Measurements from ENCODE around the gene MYO18A.
A peak's percentile ranks its signal among the peaks of the same experiment; 100 is the strongest.

The MYO18A gene

DNA sequence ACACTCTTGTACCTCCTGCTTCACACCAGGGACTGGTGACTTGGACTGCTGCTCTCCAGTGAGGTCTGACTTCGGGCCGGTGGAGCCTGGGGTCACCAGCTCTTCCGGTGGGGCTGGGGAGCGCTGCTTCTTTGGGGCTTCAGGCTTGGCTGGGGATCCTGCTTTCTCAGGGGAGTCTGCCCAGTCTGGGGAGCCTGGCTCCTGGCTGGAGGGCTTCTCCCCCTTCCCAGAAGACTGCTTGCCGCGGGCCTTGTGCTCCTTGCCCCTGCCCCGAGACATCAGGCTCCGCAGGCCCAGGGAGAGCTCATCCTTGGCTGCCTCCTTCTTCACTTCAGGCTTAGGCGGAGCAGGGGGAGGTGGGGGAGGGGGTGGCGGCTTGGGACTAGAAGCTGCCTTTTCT is 52.4 kb downstream of the MYO18A start:
- DNase-seq (ENCODE audit: low spot score): no peak

DNA sequence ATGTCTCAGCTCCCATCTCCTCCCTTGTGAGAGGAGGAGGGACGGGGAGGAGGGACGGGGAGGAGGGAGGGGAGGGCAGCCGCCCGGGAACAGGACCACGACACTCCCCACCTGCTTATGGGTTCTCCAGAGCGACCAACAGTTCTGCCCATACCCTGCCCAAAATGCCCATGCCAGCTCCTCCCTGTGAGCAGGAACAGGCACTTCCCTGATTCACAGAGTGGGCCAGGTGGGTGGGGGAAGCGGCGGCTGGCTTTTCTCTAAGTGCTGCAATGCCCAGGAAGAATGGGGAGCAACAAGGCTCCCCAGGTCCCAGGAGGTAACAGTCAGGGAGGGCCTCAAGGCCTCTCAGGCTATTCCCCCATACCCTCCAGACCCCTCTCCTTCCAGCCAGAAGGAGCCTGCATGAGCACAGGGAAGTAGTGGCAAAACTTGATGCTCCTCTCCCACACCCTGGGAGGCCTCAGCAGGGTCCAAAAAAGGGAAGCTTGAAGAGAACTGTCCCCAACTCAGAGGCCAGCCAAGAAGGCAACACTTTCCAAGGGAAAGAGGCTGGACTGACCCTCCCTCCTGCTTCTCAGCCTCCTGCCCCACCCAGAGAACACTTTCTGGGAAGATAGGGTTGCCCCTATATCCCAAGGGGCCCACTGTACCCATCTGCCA is 53.8 kb downstream of the MYO18A start:
- no peak for DNase-seq (ENCODE audit: low spot score)

DNA sequence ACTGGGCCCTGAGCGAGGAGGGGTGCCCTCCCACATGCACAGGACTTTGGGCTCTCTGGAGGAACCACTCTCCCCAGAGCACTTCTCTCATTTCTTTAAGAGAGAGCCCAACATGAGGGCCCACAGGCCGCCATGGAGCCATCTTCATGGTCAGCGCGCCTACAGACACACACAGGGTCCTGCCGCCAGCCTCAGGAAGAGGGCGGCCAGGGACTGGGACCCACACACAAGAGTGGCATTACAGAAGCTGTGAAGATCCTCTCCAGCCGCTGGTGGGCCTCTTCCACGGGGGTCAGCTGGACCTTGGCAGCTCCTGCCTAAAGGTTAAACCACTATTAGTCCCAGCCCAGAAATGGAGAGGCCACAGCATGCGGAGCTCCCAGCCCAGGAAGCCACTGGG is 54.5 kb downstream of the MYO18A start:
- DNase-seq (ENCODE audit: low spot score): no peak

DNA sequence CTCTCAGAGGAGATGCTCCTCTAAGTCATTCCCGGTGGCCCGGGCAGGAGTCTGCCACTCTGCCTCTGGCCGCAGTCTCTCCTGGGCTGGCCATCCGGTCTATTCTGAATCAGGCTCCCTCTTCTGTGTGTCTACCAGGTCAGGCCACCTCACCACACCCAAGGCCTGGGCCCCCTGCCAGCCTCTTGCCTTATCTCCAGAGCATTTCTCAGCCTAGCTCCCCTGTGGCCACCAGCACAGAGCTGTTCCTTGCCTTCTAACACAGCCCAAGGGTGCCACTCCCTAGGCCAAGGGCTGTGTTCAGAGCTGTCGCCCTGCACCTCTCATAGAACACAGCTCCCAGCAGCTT is 55.3 kb downstream of the MYO18A start:
- no peak for DNase-seq (ENCODE audit: low spot score)

DNA sequence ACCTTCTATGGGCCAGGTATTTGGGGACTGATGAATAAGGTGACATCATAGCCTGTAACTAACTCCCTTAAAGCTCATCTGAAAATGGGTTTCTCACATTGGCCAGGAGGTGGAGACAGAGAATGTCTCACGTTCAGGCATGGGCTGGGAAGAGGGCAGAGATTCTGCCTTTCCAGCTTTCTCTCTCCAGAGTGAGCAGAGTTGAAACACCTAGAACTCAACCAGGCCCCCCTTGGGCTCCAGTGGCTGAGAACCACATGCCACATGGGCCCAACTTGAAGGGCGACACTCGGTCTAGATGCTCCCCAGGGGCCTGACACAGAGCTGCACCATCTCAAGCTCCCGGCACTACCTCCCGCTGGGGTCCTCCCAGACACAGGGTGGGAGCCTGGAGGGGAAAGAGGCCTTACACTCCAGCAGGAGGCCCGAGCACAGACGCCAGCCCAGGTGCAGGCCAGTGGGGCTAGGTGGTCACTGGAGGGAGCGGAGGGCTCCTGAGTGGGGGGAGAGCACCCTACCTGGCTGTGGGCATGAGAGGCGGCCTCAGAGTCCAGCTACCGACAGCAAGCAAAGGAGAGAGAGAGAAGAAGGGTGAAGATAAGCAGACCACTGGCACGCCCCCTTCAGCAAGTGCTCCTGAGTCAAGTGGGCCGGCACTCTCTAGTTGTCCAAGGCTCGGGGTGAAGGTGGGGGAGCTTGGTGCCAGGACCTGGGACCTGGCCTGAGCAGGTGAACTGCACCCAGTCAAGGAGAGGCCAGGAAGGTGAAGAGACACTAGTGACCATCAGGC is 55.9 kb downstream of the MYO18A start:
- DNase-seq (ENCODE audit: low spot score): peak; percentile 84

DNA sequence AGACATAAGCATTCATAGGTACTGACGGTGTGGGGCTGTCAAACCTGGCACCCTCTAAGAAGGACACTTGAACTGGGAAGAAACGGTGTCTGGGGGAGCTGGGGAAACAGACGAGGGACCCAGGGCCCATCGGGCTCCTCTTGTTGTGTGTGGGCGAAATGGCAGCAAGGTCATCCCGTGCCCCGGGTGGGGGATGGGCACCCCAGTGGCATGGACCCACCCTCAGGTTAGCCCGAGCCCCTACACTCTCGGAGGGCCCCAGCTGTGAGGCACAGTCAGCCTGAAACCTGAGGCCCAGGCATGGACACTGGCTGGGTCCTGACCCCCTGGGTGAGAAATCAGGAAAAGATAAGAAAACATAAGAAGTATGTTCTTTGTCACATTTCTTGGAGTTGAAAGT is 57.1 kb downstream of the MYO18A start:
- DNase-seq (ENCODE audit: low spot score): no peak

DNA sequence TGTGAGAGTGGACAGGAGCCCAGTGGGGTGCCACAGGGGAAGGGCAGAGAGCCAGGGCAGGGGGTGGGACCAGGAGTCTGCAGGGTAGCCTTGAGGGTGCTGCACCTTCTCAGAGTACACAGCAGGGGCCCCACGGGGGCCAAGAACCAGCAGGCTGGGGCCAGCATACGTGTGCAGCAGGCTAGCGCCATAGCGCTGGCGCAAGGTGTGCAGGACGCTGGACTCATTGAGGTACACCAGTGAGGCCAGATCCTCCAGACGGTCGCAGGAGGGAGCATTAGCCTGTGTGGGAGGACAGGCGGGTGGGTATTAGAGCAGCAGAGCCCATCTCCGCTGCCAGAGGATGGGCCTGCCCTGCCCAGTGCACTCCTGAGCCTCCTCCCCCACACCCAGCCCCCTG is 58.8 kb downstream of the MYO18A start:
- DNase-seq (ENCODE audit: low spot score): no peak

DNA sequence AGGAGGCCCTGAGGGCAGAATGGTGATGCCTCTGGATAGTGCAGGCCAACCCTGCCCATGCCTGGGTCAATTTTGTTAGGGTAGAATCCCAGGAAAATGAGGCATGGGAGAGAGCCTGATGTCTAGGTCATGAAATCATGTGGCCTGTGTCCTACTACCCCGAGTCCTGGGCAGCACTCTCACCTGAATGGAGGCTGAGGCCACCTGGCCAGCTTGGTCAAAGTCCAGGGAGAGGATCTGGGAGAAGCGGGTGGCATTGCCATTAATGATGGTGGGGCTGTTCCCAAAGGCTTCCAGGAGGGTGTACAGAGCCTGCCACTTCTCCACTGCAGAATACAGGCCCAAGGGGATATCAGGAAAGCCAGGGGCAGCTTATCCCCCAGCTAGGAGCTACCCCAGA is 59.8 kb downstream of the MYO18A start:
- no peak for DNase-seq (ENCODE audit: low spot score)

DNA sequence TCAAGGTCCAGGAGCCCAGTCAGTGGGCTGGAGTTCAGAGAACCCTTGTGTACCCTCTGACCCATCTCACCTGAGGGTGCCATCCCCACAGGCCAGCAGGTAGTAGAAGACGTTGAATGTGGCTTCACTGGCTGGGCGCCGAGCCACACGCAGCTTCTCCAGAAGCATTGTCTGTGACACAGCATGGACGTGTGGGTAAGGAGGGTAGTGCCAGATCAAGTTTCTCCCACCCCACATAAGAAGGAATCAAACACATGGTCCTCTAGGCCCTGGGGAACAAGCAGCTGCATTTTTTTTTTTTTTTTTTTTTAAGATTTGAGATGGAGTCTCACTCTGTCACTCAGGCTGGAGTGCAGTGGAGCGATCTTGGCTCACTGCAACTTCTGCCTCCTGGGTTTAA is 60.9 kb downstream of the MYO18A start:
- DNase-seq (ENCODE audit: low spot score): no peak

DNA sequence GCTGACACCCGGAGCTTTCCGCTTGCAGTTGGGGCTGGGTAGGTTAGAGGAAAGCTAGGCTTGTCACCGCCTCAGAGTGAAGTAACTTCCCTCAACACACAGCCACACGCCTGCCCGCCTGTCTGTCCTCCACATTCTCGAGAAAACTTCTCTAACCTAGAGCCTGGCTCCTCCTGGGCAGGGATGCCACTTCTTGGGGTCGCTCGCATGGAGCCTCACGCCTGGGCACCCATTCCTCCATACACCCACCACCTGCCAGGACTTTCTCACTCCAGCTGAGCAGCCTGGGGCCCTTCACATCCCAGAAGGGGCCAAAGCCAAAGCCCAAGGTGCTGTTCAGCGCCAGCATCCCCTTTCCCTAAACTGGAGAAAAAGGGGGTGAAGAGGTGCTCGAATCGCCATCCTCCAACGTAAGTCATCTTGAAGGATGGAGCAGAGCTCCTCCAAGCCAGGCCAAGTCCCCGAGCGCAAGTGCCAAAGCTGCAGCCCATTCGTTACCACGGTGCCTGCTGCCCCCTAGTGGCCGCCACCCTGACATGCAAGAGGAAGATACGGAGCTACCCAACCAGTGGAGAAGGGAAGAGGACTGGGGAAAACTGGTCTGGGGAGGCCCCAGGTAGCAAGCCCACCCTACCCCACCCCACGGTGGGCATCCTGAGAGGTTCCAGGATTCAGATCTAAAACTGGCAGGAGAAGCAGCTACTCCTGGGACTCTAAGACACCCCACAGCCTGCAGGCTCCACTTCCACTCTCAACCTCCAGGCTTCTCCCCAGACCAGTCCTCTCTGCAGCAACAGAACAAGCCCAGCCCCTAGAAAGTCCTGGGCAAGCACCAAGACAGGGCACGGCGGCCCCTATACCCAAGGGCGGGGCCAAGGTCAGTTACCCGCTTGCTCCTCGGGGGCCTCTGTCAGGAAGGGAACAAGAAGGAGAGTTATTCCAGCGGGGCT is 63.1 kb downstream of the MYO18A start:
- peak; percentile 58 for DNase-seq (ENCODE audit: low spot score)

DNA sequence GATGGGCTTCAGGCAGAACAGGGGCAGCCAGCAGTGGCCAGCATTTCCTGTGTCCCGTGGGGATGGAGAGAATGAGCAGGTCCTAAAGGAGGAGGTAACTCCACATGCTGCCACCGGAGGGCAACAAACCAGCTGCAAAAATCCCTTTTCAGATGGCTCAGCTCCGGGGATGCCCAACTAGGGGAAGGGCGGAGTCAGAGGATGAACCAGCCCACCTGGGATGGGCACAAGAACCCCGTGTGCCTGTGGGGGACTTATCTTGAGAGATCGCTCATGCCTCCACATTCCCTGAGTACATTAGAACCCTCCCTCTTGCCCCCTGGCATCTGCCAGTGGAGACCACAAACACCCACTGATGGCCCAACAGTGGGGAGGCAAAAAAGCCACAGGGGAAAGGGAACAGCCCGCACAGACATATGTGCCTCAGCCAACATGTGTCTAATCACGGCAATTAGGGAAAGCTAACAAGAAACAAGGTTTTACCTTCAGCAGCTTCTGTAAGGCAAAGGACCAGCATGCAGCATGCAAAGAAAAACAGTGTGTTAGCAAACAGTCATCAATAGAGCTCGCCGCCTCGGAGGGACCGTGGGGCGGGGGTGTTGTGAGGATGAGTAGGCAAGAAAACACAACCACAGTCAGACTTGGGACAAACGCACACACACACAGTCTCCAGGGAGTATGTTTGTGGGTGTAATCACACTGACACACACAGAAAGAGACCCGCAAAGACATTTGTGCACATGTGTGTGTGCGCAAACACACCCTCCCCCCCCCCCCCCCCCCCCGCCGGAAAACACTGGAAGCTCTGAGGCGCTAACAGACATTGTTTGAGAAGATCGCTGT is 64.0 kb downstream of the MYO18A start:
- DNase-seq (ENCODE audit: low spot score): no peak

DNA sequence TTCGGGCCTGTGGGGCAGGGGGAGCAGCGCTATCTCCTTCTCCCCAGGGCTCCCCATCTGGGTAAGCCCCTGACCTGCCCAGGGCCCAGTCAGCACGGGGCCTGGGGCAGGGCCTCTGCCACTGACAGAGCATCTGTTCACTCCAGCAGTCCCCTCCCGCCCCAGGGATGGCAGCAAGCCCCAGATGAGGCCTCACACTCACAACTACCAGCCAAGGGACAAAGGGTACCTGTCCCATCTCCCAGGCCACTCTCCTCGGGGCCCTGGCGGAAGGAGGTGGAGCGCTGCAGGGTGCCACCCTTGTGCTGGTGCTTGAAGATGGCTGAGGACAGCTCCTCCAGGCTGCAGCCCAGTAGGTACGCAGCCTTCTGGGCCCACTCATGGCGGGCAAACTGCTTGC is 64.8 kb downstream of the MYO18A start:
- DNase-seq (ENCODE audit: low spot score): no peak

DNA sequence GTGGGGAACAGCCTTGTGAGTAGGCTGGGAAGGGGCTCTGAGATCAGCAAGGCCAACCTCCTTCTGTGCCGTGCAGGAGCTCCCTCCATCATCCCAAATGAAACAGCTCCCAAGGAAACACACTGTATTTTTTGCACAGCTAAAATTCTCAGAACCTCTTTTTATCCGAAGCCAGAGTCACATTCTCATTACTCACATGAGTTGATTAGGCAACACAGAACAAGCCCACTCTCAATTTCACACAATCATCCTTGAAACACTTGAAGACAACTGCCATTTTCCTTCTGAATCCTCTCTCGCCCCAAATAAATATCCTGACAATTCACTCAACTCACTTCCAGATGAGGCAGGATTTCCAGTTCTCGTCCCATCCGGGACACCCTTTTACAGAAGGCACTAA is 66.1 kb downstream of the MYO18A start:
- no peak for DNase-seq (ENCODE audit: low spot score)

DNA sequence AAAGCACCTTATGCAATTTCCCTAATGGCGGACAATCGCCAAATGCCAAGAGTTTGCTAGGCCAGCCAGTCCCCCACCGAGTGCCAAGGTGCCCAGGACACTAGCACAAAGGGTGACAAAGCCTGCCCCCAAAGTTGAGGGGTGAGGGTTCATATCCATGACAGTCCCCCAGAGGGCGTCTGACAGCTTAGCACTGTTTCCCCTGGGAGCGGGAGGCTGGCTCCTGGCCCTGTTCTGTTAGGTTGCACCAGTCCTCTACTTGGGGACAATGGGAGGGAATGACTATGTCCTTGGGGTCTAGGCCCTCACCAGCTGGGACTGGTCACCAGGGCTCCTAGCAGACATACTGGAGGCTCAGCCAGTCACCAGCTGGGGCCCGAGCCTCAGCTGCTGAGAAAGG is 66.9 kb downstream of the MYO18A start:
- DNase-seq (ENCODE audit: low spot score): no peak

DNA sequence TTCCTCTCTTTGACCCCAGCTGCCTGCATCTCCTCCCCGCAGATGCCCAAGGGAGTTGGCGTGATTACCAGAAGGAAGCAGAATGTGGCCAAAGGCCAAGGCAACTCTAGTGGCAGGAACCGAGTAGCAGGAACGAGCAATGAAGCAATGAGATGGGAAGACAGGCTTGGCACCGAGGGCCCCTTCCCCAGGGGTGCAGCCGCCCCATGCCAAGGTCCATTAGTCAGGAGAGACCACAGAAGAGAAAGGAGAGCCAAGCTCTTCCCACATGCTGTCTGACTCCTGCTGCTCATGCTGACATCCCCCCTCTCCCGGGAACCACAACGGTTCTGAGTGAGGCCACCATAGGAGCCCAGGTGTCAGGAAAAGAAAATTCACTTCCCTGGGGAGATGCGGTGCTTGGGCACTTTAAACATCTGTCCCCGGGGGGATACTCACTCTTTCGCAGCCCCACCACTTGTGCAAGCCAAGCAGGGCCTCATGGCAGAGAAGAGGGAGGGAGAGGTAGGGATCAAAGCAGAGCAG is 67.4 kb downstream of the MYO18A start:
- DNase-seq (ENCODE audit: low spot score): peak; percentile 63

DNA sequence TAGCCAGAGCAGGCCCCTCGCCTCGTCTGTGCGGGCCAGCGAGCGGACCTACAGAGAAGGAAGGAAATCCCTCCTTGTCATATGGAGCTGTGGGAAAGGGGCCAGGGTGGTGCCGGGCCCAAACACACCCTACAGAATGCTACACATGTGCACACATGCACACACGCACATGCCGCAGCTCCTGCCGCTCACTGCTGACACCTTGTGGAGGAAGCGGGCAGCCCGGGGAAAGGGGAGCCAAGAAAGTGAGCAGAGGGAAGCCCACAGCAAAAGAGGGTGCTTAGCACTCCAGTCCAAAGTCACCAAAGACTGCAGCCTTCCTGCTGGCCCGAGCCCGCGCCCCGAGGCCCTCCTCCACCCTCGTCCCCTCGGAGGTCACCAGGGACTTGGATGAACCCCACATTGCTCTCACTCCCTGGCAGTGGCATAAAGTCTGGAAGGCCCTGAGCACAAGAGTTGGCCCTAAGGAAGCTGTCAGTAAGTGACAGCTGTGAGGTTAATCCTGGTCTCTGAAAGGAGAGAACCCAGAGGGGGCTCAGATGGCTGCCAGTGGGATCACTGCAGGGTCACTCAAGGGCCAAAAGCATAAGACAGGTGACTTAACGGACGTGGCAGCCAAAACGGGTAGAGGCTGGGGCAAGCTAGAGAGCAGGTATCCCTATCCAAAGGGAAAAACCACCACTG is 68.2 kb downstream of the MYO18A start:
- no peak for DNase-seq (ENCODE audit: low spot score)

DNA sequence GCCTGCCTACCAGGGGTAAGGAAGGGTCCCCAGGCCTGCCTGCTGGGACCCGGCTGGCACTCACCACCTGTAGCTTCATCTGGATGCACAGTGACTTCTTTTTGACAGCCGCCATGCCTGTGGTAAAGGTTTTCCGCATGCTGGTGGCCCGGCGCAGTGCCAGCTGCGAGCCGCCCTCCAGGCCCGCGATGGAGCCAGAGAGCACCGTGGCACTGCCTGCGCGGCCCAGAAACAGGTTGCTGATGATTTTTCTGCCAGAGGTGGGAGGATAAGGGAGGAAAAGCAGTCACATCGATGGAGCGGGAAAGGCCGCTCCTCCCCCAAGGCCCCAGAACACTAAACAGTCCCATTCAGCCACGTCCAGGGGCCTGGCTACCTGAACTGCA is 69.8 kb downstream of the MYO18A start:
- no peak for DNase-seq (ENCODE audit: low spot score)

DNA sequence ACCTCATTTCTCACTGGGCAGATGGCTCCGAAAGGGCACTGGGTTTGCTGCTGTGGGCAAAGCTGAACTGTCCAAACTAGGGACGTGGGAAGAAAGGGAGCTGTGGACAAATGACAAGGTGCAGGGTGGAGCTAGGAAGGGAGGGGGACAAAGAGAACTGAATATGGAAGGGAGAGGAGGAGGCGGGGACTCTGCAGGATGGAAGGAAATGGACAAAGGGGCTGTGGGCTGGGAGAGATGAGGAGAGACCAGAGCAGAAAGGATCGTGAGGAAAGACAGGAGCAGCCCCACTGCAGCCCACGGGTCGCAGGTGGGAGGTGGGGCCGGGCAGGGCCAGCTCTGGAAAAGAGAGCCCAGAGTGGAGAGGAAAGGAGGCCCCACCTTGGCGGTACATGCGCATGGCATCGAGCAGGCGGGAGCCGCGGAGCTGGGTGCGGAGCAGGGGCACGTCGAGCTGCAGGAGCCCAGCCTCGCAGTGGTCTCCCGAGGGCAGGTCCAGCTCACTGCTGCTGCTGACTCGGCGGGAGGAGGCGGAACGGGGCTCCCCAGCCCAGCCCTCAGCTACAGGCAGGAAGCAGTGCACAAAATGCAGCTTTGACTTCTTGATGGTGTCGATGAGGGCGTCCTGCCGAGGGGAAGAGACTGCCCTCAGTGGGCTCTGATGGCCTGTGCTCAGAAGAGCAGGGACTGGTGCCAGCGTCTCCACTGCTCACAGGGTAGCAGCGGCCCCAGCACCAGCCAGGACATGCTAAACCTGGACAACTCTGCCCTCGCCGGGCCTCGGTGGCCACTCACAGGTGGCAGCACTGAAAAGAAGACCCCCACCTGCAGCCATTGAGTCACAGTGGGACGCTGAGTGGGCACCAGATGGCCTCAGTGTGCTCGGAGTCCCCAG is 70.5 kb downstream of the MYO18A start:
- DNase-seq (ENCODE audit: low spot score): no peak

DNA sequence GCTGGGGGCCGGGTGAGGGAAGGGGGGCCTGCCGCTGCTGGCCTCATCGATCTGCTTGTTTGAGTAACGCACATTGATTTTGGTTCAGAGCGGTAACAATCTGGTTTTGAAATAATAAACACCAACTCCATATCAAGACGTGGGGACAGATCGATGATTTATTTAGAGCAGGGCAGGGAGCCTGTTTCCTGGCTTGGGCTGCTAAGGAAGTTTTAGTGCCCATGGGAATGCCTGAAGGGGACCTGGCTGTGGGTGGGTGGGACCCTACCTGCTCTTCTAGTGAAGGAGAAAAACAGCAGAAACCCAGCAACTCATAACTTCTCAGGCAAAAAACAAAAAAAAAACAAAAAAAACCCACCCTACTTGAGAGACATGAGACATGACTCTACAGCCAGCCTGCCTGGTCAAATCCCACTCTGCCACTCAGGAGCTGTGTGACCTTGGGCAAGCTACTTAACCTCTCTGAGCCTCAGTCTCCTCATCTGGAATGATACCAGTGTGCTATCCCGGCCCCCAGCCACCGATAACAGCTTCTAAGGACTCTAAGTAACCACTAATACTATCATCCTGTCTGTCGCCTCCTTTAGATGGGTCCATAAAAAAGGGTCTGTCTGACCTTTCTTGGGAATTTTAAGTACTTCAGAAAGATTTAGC is 71.2 kb downstream of the MYO18A start:
- no peak for DNase-seq (ENCODE audit: low spot score)
